Esophagus muscularis mucosa (tissue), 4 donors: ENCODE measurements around the gene CTNNA3. TPM values are rescaled to one million over a fixed set of nuclear protein-coding genes. Genes with fewer than 3 reads are reported as not detected.
"Not testable (repeated sequence)": the region's sequence is repeated elsewhere in the genome, so short reads cannot be mapped to it uniquely, and the experiment has no call there.

Experiments
- DNase-seq: peaks from one replicate; pipeline ENCODE4 v3.0.0-alpha.2; 2017; ENCODE audit errors: extremely low spot score
- H3K27ac ChIP-seq, 4 donors: fragments of 200-600 bp; sonication (generic); replicated peaks in 1 of 4; 1 replicate in 3 of 4; 2 replicates in 1 of 4; pipeline ENCODE4 v1.5.1; 2016 to 2019; ENCODE audit warnings: mild to moderate bottlenecking in 1 of 4
- H3K27me3 ChIP-seq, 4 donors: fragments of 200-600 bp; sonication (generic); one replicate each; pipeline versions ENCODE4 v1.5.1 to v1.6.0; 2016 to 2019
- H3K36me3 ChIP-seq, 4 donors: fragments of 200-600 bp; sonication (generic); one replicate each; pipeline ENCODE4 v1.5.1; 2016 to 2019
- H3K4me1 ChIP-seq, 4 donors: fragments of 200-600 bp; sonication (generic); one replicate each; pipeline ENCODE4 v1.5.1; 2016 to 2019
- H3K4me3 ChIP-seq, 4 donors: fragments of 200-600 bp; sonication (generic); 1 replicate in 2 of 4; 2 replicates in 2 of 4; pipeline ENCODE4 v1.5.1; 2016 to 2019; ENCODE audit warnings: mild to moderate bottlenecking in 4 of 4, moderate library complexity in 1 of 4
- H3K9me3 ChIP-seq, 4 donors: fragments of 200-600 bp; sonication (generic); 1 replicate in 3 of 4; 2 replicates in 1 of 4; pipeline ENCODE4 v1.5.1; 2016 to 2019
- EP300 ChIP-seq: sonication (generic); formaldehyde crosslinking; IDR thresholded peaks from one replicate; pipeline ENCODE4 v1.6.1; 2017; ENCODE audit warnings: antibody characterized with exemption
- POLR2A ChIP-seq: fragments of 450-650 bp; IDR thresholded peaks from one replicate; pipeline ENCODE4 v1.6.1; 2017; ENCODE audit warnings: antibody characterized with exemption, moderate library complexity, mild to moderate bottlenecking, low read depth
- POLR2AphosphoS5 ChIP-seq, 2 donors: sonication (generic); formaldehyde crosslinking; IDR thresholded peaks; one replicate each; pipeline ENCODE4 v1.6.1; 2017; ENCODE audit warnings: antibody characterized with exemption in 2 of 2
- WGBS: methylation state at CpG from one replicate; pipeline ENCODE4 v1.1.5; 2018; 5-methylcytosine and 5-hydroxymethylcytosine counted together
- intact Hi-C: fragments of 100-400 bp; cut with DNase I; formaldehyde crosslinking; loops from one replicate; pipeline ENCODE4 v1.15.1; 2023
- total RNA-seq, 4 donors: library from RNA; depleted of rRNA; stranded (reverse); fragments of >200 nt; gene quantifications; one replicate each; pipeline versions ENCODE4 v1.1.0 to v1.2.1, GENCODE V29; 2016
- TF ChIP-seq, protein P1 (sequence below), 3 experiments: fragments of 200-600 bp in 2 of 3; fragments of 450-650 bp in 1 of 3; sonication (generic) in 2 of 3; IDR thresholded peaks; one replicate each; pipeline ENCODE4 v1.5.1; 2017 to 2019; ENCODE audit warnings: antibody characterized with exemption in 3 of 3, mild to moderate bottlenecking in 2 of 3, moderate library complexity in 1 of 3

Gene CTNNA3
- total RNA-seq, 4 donors from 2014 or later, result 5.1 to 27.8 (median 17.6) TPM

DNA sequence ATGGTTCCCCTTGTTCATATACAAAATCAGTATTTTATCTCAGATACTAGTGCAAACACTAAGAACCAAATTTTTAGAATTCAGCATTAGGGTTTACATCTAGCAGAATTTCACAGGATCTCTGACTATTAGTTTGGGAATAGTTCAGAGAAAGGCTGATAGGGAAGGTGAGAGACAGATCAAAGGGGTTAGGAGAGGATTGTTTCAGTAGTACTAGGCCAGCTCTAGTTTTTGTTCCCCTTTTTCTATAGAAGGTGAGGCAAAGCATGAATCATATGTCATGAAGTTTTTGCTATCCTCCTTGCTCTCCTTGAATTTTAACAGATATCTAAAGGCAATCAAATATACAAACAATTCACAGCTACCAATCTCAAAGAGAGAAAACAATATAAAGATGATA, 26.1 kb upstream of the CTNNA3 start:
- intact Hi-C loops, result no loop called here
- Histone ChIP-seq H3K4me3 (no peak overlapping the region), H3K4me1 (no peaks in the 10 kb centered on the region), H3K9me3 (peaks cover 0 to 5% (median 0%) of the 10 kb centered on the region in 4 donors), H3K36me3 (no peaks in the 10 kb centered on the region), H3K27me3 (no peaks in the 10 kb centered on the region), H3K27ac (no peak overlapping the region)
- no peak for DNase-seq
- no peak for TF ChIP-seq POLR2A

DNA sequence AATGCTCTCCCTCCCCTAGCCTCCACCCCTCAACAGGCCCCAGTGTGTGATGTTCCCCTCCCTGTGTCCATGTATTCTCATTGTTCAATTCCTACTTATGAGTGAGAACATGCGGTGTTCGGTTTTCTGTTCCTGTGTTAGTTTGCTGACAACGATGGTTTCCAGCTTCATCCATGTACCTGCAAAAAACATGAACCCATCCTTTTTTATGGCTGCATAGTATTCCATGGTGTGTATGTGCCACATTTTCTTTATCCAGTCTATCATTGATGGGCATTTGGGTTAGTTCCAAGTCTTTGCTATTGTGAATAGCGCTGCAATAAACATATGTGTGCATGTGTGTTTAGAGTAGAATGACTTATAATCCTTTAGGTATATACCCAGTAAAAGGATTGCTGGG, 20.5 kb upstream of the CTNNA3 start:
- H3K9me3 ChIP-seq, intact Hi-C loops, H3K4me1 ChIP-seq, H3K36me3 ChIP-seq, H3K27ac ChIP-seq, DNase-seq, H3K4me3 ChIP-seq, H3K27me3 ChIP-seq: not testable (repeated sequence)
- WGBS, result 94% methylated on average over 4 of the region's 4 CpGs

DNA sequence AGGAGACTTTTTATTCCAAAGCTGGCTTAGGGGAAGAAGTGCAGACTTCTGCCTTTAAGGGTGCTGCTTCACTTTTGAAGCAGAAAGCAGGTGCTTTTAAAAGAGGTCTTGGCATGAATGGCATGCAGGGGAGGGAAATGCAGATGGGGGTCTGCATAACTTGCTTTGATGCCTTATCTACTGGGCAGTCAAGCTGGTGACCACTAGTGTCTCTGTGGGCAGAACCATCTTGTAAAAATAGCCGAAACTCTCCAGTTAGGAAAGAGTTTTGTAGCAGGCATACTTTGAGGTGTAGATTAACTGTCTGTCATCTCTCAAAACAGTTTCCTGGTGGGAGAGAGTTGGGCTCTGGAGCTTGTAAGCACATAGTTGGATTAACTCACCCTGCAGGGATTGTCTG, 9.9 kb upstream of the CTNNA3 start:
- no peak overlapping the region for H3K4me3 ChIP-seq
- intact Hi-C loops, result no loop called here
- H3K27me3 ChIP-seq, result no peaks in the 10 kb centered on the region
- WGBS, result 90% methylated on average over 1 of the region's 1 CpG
- no peaks in the 10 kb centered on the region for H3K9me3 ChIP-seq
- no peaks in the 10 kb centered on the region for H3K4me1 ChIP-seq
- TF ChIP-seq EP300 (no peak), POLR2AphosphoS5 (IDR thresholded peaks at IDR 0.05) (no peak)
- TF ChIP-seq, protein P1, sequence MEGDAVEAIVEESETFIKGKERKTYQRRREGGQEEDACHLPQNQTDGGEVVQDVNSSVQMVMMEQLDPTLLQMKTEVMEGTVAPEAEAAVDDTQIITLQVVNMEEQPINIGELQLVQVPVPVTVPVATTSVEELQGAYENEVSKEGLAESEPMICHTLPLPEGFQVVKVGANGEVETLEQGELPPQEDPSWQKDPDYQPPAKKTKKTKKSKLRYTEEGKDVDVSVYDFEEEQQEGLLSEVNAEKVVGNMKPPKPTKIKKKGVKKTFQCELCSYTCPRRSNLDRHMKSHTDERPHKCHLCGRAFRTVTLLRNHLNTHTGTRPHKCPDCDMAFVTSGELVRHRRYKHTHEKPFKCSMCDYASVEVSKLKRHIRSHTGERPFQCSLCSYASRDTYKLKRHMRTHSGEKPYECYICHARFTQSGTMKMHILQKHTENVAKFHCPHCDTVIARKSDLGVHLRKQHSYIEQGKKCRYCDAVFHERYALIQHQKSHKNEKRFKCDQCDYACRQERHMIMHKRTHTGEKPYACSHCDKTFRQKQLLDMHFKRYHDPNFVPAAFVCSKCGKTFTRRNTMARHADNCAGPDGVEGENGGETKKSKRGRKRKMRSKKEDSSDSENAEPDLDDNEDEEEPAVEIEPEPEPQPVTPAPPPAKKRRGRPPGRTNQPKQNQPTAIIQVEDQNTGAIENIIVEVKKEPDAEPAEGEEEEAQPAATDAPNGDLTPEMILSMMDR (IDR thresholded peaks at IDR 0.05), result no peak
- no peak for DNase-seq
- H3K36me3 ChIP-seq, result no peaks in the 10 kb centered on the region
- H3K27ac ChIP-seq, result no peak overlapping the region

DNA sequence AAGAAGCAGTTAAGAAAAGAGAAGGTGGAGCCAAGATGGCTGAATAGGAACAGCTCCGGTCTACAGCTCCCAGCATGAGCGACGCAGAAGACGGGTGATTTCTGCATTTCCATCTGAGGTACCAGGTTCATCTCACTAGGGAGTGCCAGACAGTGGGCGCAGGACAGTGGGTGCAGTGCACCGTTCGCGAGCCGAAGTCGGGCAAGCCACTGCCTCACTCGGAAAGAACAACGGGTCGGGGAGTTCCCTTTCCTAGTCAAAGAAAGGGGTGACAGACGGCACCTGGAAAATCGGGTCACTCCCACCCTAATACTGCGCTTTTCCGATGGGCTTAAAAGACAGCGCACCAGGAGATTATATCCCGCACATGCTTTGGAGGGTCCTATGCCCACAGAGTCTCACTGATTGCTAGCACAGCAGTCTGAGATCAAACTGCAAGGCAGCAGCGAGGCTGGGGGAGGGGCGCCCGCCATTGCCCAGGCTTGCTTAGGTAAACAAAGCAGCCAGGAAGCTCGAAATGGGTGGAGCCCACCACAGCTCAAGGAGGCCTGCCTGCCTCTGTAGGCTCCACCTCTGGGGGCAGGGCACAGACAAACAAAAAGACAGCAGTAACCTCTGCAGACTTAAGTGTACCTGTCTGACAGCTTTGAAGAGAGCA, 3.7 kb upstream of the CTNNA3 start:
- H3K27me3 ChIP-seq, DNase-seq, H3K36me3 ChIP-seq, intact Hi-C loops, H3K9me3 ChIP-seq, H3K4me3 ChIP-seq, H3K27ac ChIP-seq: not testable (repeated sequence)
- WGBS, result 91% methylated on average over 23 of the region's 23 CpGs
- peaks cover 6 to 31% (median 26%) of the 10 kb centered on the region in 4 donors for H3K4me1 ChIP-seq

DNA sequence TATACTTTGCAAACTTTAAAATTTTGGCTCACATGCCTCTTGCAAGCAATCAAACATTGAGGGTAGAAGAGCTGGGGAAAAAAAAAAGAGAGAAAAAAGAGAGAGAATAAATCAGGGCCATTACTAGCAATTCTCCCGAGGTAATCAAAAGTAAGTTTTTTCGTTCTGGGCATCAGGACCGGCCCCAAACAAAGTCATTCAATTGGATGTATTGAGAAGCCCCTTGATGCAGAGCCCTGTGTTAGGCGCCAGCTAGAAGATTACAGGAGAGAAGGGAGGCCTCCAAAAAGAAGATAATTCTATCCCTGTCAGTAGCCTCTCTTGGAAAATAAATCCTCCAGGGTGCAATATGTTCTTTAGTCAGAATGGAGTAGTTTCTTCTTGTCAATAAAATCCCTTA, 2.2 kb upstream of the CTNNA3 start:
- intact Hi-C loops, result no loop called here
- Histone ChIP-seq H3K9me3 (no peaks in the 10 kb centered on the region), H3K4me1 (peaks cover 6 to 31% (median 26%) of the 10 kb centered on the region in 4 donors), H3K27ac (no peak overlapping the region), H3K4me3 (no peak overlapping the region), H3K36me3 (no peaks in the 10 kb centered on the region), H3K27me3 (no peaks in the 10 kb centered on the region)
- TF ChIP-seq, protein P1 (IDR thresholded peaks at IDR 0.05), result no peak
- TF ChIP-seq POLR2A (no peak), POLR2AphosphoS5 (IDR thresholded peaks at IDR 0.05) (no peak), EP300 (no peak)
- 73% methylated on average over 4 of the region's 4 CpGs for WGBS
- DNase-seq, result no peak

DNA sequence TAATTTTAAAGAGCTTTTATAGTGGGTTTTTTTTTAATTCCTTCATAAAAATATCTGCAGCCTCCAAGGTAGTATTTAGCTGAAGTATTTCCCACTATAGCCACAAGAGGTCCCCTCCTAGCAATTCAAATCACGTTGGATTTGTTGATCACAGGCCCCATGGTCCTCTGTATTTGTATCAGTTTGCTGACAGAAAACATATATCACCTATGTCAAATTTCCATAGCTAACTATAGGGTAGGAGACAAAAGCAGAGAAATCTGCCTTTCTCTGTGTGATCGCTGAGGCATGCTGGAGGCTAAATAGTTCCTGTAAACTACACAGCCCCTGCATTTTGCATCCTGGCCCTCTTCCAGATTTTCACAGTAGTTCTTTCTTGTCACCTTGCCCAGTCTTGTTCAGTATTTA, 1.7 kb upstream of the CTNNA3 start:
- intact Hi-C loops, result loop anchor here (2.0 kb wide), 1 partner anchor 83 kb away; no protein-coding TSS in a partner anchor
- WGBS, result 8% methylated on average over 2 of the region's 2 CpGs
- DNase-seq, result no peak

More for the DNA sequence above, 1.7 kb upstream of the CTNNA3 start:
- Histone ChIP-seq H3K27me3 (no peaks in the 10 kb centered on the region), H3K9me3 (no peaks in the 10 kb centered on the region), H3K36me3 (no peaks in the 10 kb centered on the region), H3K4me1 (peaks cover 6 to 31% (median 26%) of the 10 kb centered on the region in 4 donors), H3K27ac (no peak overlapping the region), H3K4me3 (no peak overlapping the region)
- no peak for TF ChIP-seq EP300
- TF ChIP-seq, protein P1 (IDR thresholded peaks at IDR 0.05), result peak; percentile 62 to 79 (median 66)
